SK-N-SH treated with all-trans-retinoic acid at 6 μM for 48 hours (cell line): ENCODE data around the gene ABCG4.

Experiments
- ATAC-seq: fragments of 200-7000 bp; cut with Tn5 transposase; 3 replicates; pipeline ENCODE4 v1.9.1; 2020; ENCODE audit warnings: mild to moderate bottlenecking, moderate library complexity
- ARNTL ChIP-seq: fragments of 450-650 bp; formaldehyde crosslinking; IDR thresholded peaks from 2 replicates; pipeline ENCODE4 v1.5.0; 2020; ENCODE audit warnings: low read depth, mild to moderate bottlenecking, moderate library complexity, borderline replicate concordance
- BACH2 ChIP-seq: fragments of 250-450 bp; sonication (Bioruptor Pico); IDR thresholded peaks from 2 replicates; pipeline ENCODE4 v1.9.0; 2021; ENCODE audit warnings: mild to moderate bottlenecking, borderline replicate concordance
- CREB5 ChIP-seq: fragments of 250-450 bp; sonication (Bioruptor Pico); IDR thresholded peaks from 2 replicates; pipeline ENCODE4 v1.5.1; 2020; ENCODE audit warnings: low read depth, mild to moderate bottlenecking, moderate library complexity
- CSDC2 ChIP-seq: fragments of 250-450 bp; sonication (Bioruptor Pico); IDR thresholded peaks from 2 replicates; pipeline ENCODE4 v1.5.0; 2020; ENCODE audit warnings: mild to moderate bottlenecking, moderate library complexity
- CSRNP3 ChIP-seq: fragments of 250-450 bp; sonication (Bioruptor Pico); IDR thresholded peaks from 2 replicates; pipeline ENCODE4 v1.5.1; 2021; ENCODE audit warnings: mild to moderate bottlenecking, moderate library complexity
- ESRRG ChIP-seq: fragments of 250-450 bp; sonication (Bioruptor Pico); IDR thresholded peaks from 2 replicates; pipeline ENCODE4 v1.6.1; 2021; ENCODE audit warnings: mild to moderate bottlenecking
- GLIS3 ChIP-seq: fragments of 250-450 bp; sonication (Bioruptor Pico); IDR thresholded peaks from 2 replicates; pipeline ENCODE4 v1.5.0; 2020; ENCODE audit warnings: mild to moderate bottlenecking, moderate library complexity
- ISL1 ChIP-seq: fragments of 250-450 bp; sonication (Bioruptor Pico); IDR thresholded peaks from 2 replicates; pipeline ENCODE4 v2.1.2; 2022; ENCODE audit warnings: mild to moderate bottlenecking, moderate library complexity
- OSR1 ChIP-seq: fragments of 250-450 bp; sonication (Bioruptor Pico); IDR thresholded peaks from 2 replicates; pipeline ENCODE4 v1.8.0; 2022; ENCODE audit warnings: moderate library complexity, mild to moderate bottlenecking, inconsistent platforms
- PATZ1 ChIP-seq: fragments of 250-450 bp; sonication (Bioruptor Pico); IDR thresholded peaks from 2 replicates; pipeline ENCODE4 v1.8.0; 2020; ENCODE audit warnings: mild to moderate bottlenecking, moderate library complexity, borderline replicate concordance
- POU6F1 ChIP-seq: fragments of 250-450 bp; sonication (Bioruptor Pico); IDR thresholded peaks from 2 replicates; pipeline ENCODE4 v1.8.0; 2021; ENCODE audit warnings: low read depth, mild to moderate bottlenecking, moderate library complexity, borderline replicate concordance
- SNAI2 ChIP-seq: fragments of 250-450 bp; sonication (Bioruptor Pico); IDR thresholded peaks from 2 replicates; pipeline ENCODE4 v1.5.0; 2020; ENCODE audit warnings: mild to moderate bottlenecking, moderate library complexity
- TOX ChIP-seq: fragments of 250-450 bp; sonication (Bioruptor Pico); IDR thresholded peaks from 2 replicates; pipeline ENCODE4 v1.8.0; 2021; ENCODE audit warnings: mild to moderate bottlenecking, moderate library complexity, borderline replicate concordance
- TSHZ2 ChIP-seq: fragments of 250-450 bp; sonication (Bioruptor Pico); IDR thresholded peaks from 2 replicates; pipeline ENCODE4 v1.5.0; 2020; ENCODE audit warnings: mild to moderate bottlenecking, moderate library complexity
- ZC3H10 ChIP-seq: fragments of 250-450 bp; sonication (Bioruptor Pico); IDR thresholded peaks from 2 replicates; pipeline ENCODE4 v1.5.1; 2021; ENCODE audit warnings: mild to moderate bottlenecking, moderate library complexity
- ZFP3 ChIP-seq: fragments of 250-450 bp; sonication (Bioruptor Pico); IDR thresholded peaks from 2 replicates; pipeline ENCODE4 v1.5.0; 2020; ENCODE audit warnings: mild to moderate bottlenecking, moderate library complexity
- ZFP30 ChIP-seq: fragments of 450-650 bp; formaldehyde crosslinking; IDR thresholded peaks from 2 replicates; pipeline ENCODE4 v1.5.0; 2022; ENCODE audit warnings: mild to moderate bottlenecking, moderate library complexity
- ZNF70 ChIP-seq: fragments of 450-650 bp; formaldehyde crosslinking; IDR thresholded peaks from 2 replicates; pipeline ENCODE4 v1.5.0; 2020; ENCODE audit warnings: mild to moderate bottlenecking, moderate library complexity

Gene ABCG4

GRCh38 chr11:119206511-119207414 is 57.9 kb downstream of the ABCG4 start (continued):
- TF ChIP-seq TSHZ2 (CRISPR knock-in tag) (no peak), POU6F1 (CRISPR knock-in tag) (no peak), CSRNP3 (no peak)

- ATAC-seq = no peak
- TF ChIP-seq ESRRG (CRISPR knock-in tag) = no peak
- no peak for TF ChIP-seq CSRNP3
- TF ChIP-seq ZNF70 (CRISPR knock-in tag) = no peak
- no peak for TF ChIP-seq GLIS3 (CRISPR knock-in tag)
- TF ChIP-seq SNAI2 = no peak
Observed at GRCh38 chr11:119207415-119207960, 58.6 kb downstream of the ABCG4 start.

GRCh38 chr11:119209186-119209585 is 60.3 kb downstream of the ABCG4 start:
- no peak for ATAC-seq
- no peak for TF ChIP-seq ZFP30 (CRISPR knock-in tag)
- no peak for TF ChIP-seq CREB5 (CRISPR knock-in tag)
- TF ChIP-seq ZC3H10 (CRISPR knock-in tag) = no peak
- no peak for TF ChIP-seq PATZ1 (CRISPR knock-in tag)
- TF ChIP-seq ESRRG (CRISPR knock-in tag) = no peak
- TF ChIP-seq ARNTL (CRISPR knock-in tag) = no peak
- TF ChIP-seq CSRNP3 = no peak
- no peak for TF ChIP-seq ZNF70 (CRISPR knock-in tag)
- no peak for TF ChIP-seq TOX (CRISPR knock-in tag)
- TF ChIP-seq ZFP3 (CRISPR knock-in tag) = no peak
- no peak for TF ChIP-seq BACH2
- TF ChIP-seq GLIS3 (CRISPR knock-in tag) = no peak
- TF ChIP-seq CSDC2 (CRISPR knock-in tag) = no peak
- no peak for TF ChIP-seq ISL1 (CRISPR knock-in tag)
- TF ChIP-seq OSR1 = no peak
